Measurements from ENCODE around the gene ACTG1. TPM values are rescaled to one million over a fixed set of nuclear protein-coding genes. Genes with fewer than 3 reads are reported as not detected.

The ACTG1 gene
- polyA plus RNA-seq, 1 of the 3 experiments (the other 2 are of a cell fraction): 7,871 TPM

- TF ChIP-seq TAF1 (IDR thresholded peaks at IDR 0.05; ENCODE audit: borderline replicate concordance, low read depth, low read length): 0 out of 2 replicates have a peak, but pooled peaks have one; percentile 28
- no peak for TF ChIP-seq GATA2 (CRISPR knock-in tag; IDR thresholded peaks at IDR 0.05)
- TF ChIP-seq CTCF (IDR thresholded peaks at IDR 0.05): peak; percentile 17; the same call in 1 of the 2 replicates
- no peak; the same call in 1 of the 2 replicates for TF ChIP-seq GABPA (IDR thresholded peaks at IDR 0.05; ENCODE audit: low read depth)
- TF ChIP-seq CHD2 (IDR thresholded peaks at IDR 0.05; ENCODE audit: low read length, partially characterized antibody): peak; percentile 10
Observed at GRCh38 chr17:81553018-81553615, 40.5 kb upstream of the ACTG1 start (continued).

- Histone ChIP-seq H4K20me1 (ENCODE audit: insufficient read depth) (peaks cover 22% of the 10 kb centered on the region; the same call in 1 of the 2 replicates), H3K9ac (peak within 1 kb of the TSS; percentile 82), H3K4me2 (peak within 1 kb of the TSS; percentile 100), H3K4me1 (ENCODE audit: control insufficient read depth in 1 of 2, insufficient read depth in 2 of 2, low read depth in 1 of 2, low read length in 1 of 2) (peaks cover 25 to 26% of the 10 kb centered on the region in 2 experiments; a peak in 3 of 4 replicates), H3K27ac (ENCODE audit: low read depth in 2 of 2, low read length in 1 of 2) (peak within 1 kb of the TSS; percentile 81 to 90), H3F3A (replicated peaks; ENCODE audit: insufficient read depth) (peaks cover 48% of the 10 kb centered on the region), H3K9me2 (no peaks in the 10 kb centered on the region), H3K27me3 (ENCODE audit: insufficient read depth) (no peaks in the 10 kb centered on the region), H3K79me2 (ENCODE audit: insufficient read depth) (peaks cover 54% of the 10 kb centered on the region), H3K4me3 (ENCODE audit: low read depth in 2 of 2, low read length in 1 of 2) (peak within 1 kb of the TSS; percentile 78 to 89), H3K9me3 (no peaks in the 10 kb centered on the region), H3K36me3 (replicated peaks in 1 of 2; ENCODE audit: control insufficient read depth in 1 of 2, insufficient read depth in 2 of 2, low read length in 1 of 2) (peaks cover 13 to 38% of the 10 kb centered on the region in 2 experiments), H2AFZ (ENCODE audit: low read depth) (peak within 1 kb of the TSS; percentile 72)
- 2% methylated on average over 26 of the region's 85 CpGs for WGBS (ENCODE audit: low lambda C conversion rate)
- ChIA-PET POLR2A (interaction anchor here (0.6 to 1.9 kb wide), 9 partner anchors 9 to 745 kb away, joined by 3 to 12 read pairs (median 3); partner anchors contain the start of genes ACTG1 and SLC38A10), CTCF (interaction anchor here (0.8 to 3.3 kb wide), 11 partner anchors 9 to 299 kb away, joined by 3 to 24 read pairs (median 4); no protein-coding TSS in a partner anchor)
- peak; percentile 99 for DNase-seq
- no peak for TF ChIP-seq RXRA (IDR thresholded peaks at IDR 0.05; ENCODE audit: borderline replicate concordance, low read depth)
- peak; percentile 57; the same call in 1 of the 2 replicates for TF ChIP-seq USF1 (IDR thresholded peaks at IDR 0.05; ENCODE audit: borderline replicate concordance, low read depth)
- TF ChIP-seq MXI1 (IDR thresholded peaks at IDR 0.05; ENCODE audit: low read depth, low read length): peak; percentile 90
- TF ChIP-seq CTCF (IDR thresholded peaks at IDR 0.05): no peak
- 0 out of 2 replicates have a peak, but pooled peaks have one; percentile 17 for TF ChIP-seq USF2 (IDR thresholded peaks at IDR 0.05; ENCODE audit: borderline replicate concordance, low read depth, low read length)
- TF ChIP-seq IRF3 (IDR thresholded peaks at IDR 0.05; ENCODE audit: low read depth, low read length): no peak
- TF ChIP-seq NRF1 (IDR thresholded peaks at IDR 0.05; ENCODE audit: low read depth, low read length): peak; percentile 40
- TF ChIP-seq SIN3A (IDR thresholded peaks at IDR 0.05; ENCODE audit: borderline replicate concordance, low read depth, low read length): peak; percentile 65; the same call in 1 of the 2 replicates
- TF ChIP-seq JUND (IDR thresholded peaks at IDR 0.05): no peak
- no peak for TF ChIP-seq FOXJ3 (CRISPR knock-in tag; IDR thresholded peaks at IDR 0.05)
- peak; percentile 55 for TF ChIP-seq ELF1 (IDR thresholded peaks at IDR 0.05)
- no peak for TF ChIP-seq TCF12 (IDR thresholded peaks at IDR 0.05)
- peak; percentile 11; the same call in 1 of the 2 replicates for TF ChIP-seq NFIC (IDR thresholded peaks at IDR 0.05; ENCODE audit: borderline replicate concordance)
- TF ChIP-seq POLR2AphosphoS5 (IDR thresholded peaks at IDR 0.05; ENCODE audit: low read depth, low read length): peak; percentile 62; the same call in 1 of the 2 replicates
- TF ChIP-seq MEF2A (IDR thresholded peaks at IDR 0.05; ENCODE audit: borderline replicate concordance, low read depth): peak; percentile 21; the same call in 1 of the 2 replicates
- TF ChIP-seq SMC3 (IDR thresholded peaks at IDR 0.05; ENCODE audit: low read depth, low read length): 0 out of 2 replicates have a peak, but pooled peaks have one; percentile 7
- peak; percentile 67 for TF ChIP-seq MAX (IDR thresholded peaks at IDR 0.05; ENCODE audit: low read depth)
- peak; percentile 90 for TF ChIP-seq TAF1 (IDR thresholded peaks at IDR 0.05; ENCODE audit: borderline replicate concordance, low read depth, low read length)
- peak; percentile 78 for TF ChIP-seq GABPA (IDR thresholded peaks at IDR 0.05; ENCODE audit: low read depth)
Observed at GRCh38 chr17:81552244-81553017, 39.8 kb upstream of the ACTG1 start, which contains the start of gene FAAP100. Gene FAAP100, minus strand, starts transcription at chr17:81552353. Its CDS starts 23 bp downstream, at chr17:81552330.

All from SK-N-SH (cell line).